NCI-H2196 treated with DMSO at 0.1 percent for 48 hours (cell line): Measurements from ENCODE around the gene XAB2.
"Not testable (repeated sequence)": the region's sequence is repeated elsewhere in the genome, so short reads cannot be mapped to it uniquely, and the experiment has no call there.

ENCODE experiments used
- DNase-seq: peaks from one replicate; lab custom pipeline; 2025; ENCODE audit not compliant: unreplicated experiment; lab: John Stamatoyannopoulos, UW

The XAB2 gene

GRCh38 chr19:7582446-7582845, 46.9 kb downstream of the XAB2 start:
- no peak for DNase-seq

DNA sequence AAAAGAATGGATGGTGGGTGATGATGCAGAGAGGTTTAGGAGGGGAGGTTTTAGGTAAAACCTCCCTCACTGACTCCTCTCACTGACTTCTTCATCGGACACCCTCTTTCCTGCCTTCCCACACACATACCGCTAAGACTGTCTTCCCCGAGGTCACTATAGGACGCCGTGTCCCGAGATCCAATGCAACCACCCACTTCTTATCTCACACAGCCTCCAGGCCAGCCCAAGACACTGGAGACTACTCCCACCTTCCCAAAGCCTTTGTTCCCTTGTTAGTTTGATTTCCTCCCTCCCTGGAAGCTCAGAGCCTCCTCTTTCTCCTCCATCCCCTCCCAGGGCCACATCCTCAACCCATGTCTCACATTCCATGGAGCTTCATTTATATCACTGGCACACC, 50.2 kb downstream of the XAB2 start:
- no peak for DNase-seq

GRCh38 chr19:7578127-7578526, 51.2 kb downstream of the XAB2 start:
- DNase-seq, result no peak

GRCh38 chr19:7577422-7577821, 51.9 kb downstream of the XAB2 start:
- DNase-seq, result not testable (repeated sequence)

GRCh38 chr19:7575434-7576040, 53.8 kb downstream of the XAB2 start:
- DNase-seq, result no peak

GRCh38 chr19:7570761-7571160, 58.6 kb downstream of the XAB2 start:
- no peak for DNase-seq
